Esophagus muscularis mucosa (tissue), 4 donors: ENCODE data around the gene ADGRF4. TPM values are rescaled to one million over a fixed set of nuclear protein-coding genes. Genes with fewer than 3 reads are reported as not detected.

Experiments
- DNase-seq: peaks from one replicate; pipeline ENCODE4 v3.0.0-alpha.2; 2017; ENCODE audit errors: extremely low spot score
- H3K27ac ChIP-seq, 4 donors: fragments of 200-600 bp; sonication (generic); replicated peaks in 1 of 4; 1 replicate in 3 of 4; 2 replicates in 1 of 4; pipeline ENCODE4 v1.5.1; 2016 to 2019; ENCODE audit warnings: mild to moderate bottlenecking in 1 of 4
- H3K27me3 ChIP-seq, 4 donors: fragments of 200-600 bp; sonication (generic); one replicate each; pipeline versions ENCODE4 v1.5.1 to v1.6.0; 2016 to 2019
- H3K36me3 ChIP-seq, 4 donors: fragments of 200-600 bp; sonication (generic); one replicate each; pipeline ENCODE4 v1.5.1; 2016 to 2019
- H3K4me1 ChIP-seq, 4 donors: fragments of 200-600 bp; sonication (generic); one replicate each; pipeline ENCODE4 v1.5.1; 2016 to 2019
- H3K4me3 ChIP-seq, 4 donors: fragments of 200-600 bp; sonication (generic); 1 replicate in 2 of 4; 2 replicates in 2 of 4; pipeline ENCODE4 v1.5.1; 2016 to 2019; ENCODE audit warnings: mild to moderate bottlenecking in 4 of 4, moderate library complexity in 1 of 4
- H3K9me3 ChIP-seq, 4 donors: fragments of 200-600 bp; sonication (generic); 1 replicate in 3 of 4; 2 replicates in 1 of 4; pipeline ENCODE4 v1.5.1; 2016 to 2019
- EP300 ChIP-seq: sonication (generic); formaldehyde crosslinking; IDR thresholded peaks from one replicate; pipeline ENCODE4 v1.6.1; 2017; ENCODE audit warnings: antibody characterized with exemption
- POLR2A ChIP-seq: fragments of 450-650 bp; IDR thresholded peaks from one replicate; pipeline ENCODE4 v1.6.1; 2017; ENCODE audit warnings: antibody characterized with exemption, moderate library complexity, mild to moderate bottlenecking, low read depth
- POLR2AphosphoS5 ChIP-seq, 2 donors: sonication (generic); formaldehyde crosslinking; IDR thresholded peaks; one replicate each; pipeline ENCODE4 v1.6.1; 2017; ENCODE audit warnings: antibody characterized with exemption in 2 of 2
- WGBS: methylation state at CpG from one replicate; pipeline ENCODE4 v1.1.5; 2018; 5-methylcytosine and 5-hydroxymethylcytosine counted together
- intact Hi-C: fragments of 100-400 bp; cut with DNase I; formaldehyde crosslinking; loops from one replicate; pipeline ENCODE4 v1.15.1; 2023
- total RNA-seq, 4 donors: library from RNA; depleted of rRNA; stranded (reverse); fragments of >200 nt; gene quantifications; one replicate each; pipeline versions ENCODE4 v1.1.0 to v1.2.1, GENCODE V29; 2016
- TF ChIP-seq, protein P1 (sequence below), 3 experiments: fragments of 200-600 bp in 2 of 3; fragments of 450-650 bp in 1 of 3; sonication (generic) in 2 of 3; IDR thresholded peaks; one replicate each; pipeline ENCODE4 v1.5.1; 2017 to 2019; ENCODE audit warnings: antibody characterized with exemption in 3 of 3, mild to moderate bottlenecking in 2 of 3, moderate library complexity in 1 of 3

ADGRF4 gene
- total RNA-seq, 4 donors from 2014 or later: 0.17 to 0.52 (median 0.37) TPM

DNA sequence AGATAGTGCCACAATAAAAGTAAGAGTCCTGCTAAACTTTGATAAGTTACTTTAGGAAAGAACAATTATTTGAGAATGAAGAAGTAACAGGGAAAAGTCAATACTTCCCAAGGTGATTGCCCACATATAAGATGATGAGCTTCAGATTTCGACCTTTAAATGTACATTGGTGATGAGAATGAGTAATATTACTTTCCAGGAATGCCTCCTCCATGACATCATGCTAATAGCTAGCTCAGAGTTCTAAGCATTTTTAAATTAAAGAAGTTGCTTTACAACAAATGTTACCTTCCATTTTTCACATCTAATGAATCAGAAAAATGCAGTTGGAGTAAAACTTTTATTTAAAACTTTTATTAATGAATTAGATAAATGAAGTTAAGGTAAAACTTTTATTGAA, 61.0 kb downstream of the ADGRF4 start:
- TF ChIP-seq POLR2A (no peak), POLR2AphosphoS5 (IDR thresholded peaks at IDR 0.05) (no peak), EP300 (no peak)
- TF ChIP-seq, protein P1, sequence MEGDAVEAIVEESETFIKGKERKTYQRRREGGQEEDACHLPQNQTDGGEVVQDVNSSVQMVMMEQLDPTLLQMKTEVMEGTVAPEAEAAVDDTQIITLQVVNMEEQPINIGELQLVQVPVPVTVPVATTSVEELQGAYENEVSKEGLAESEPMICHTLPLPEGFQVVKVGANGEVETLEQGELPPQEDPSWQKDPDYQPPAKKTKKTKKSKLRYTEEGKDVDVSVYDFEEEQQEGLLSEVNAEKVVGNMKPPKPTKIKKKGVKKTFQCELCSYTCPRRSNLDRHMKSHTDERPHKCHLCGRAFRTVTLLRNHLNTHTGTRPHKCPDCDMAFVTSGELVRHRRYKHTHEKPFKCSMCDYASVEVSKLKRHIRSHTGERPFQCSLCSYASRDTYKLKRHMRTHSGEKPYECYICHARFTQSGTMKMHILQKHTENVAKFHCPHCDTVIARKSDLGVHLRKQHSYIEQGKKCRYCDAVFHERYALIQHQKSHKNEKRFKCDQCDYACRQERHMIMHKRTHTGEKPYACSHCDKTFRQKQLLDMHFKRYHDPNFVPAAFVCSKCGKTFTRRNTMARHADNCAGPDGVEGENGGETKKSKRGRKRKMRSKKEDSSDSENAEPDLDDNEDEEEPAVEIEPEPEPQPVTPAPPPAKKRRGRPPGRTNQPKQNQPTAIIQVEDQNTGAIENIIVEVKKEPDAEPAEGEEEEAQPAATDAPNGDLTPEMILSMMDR (IDR thresholded peaks at IDR 0.05): no peak
- 53% methylated on average over 1 of the region's 1 CpG for WGBS

GRCh38 chr6:47762502-47762901, 64.1 kb downstream of the ADGRF4 start:
- Histone ChIP-seq H3K4me1 (no peaks in the 10 kb centered on the region), H3K4me3 (no peak overlapping the region), H3K36me3 (no peaks in the 10 kb centered on the region), H3K27me3 (no peaks in the 10 kb centered on the region), H3K27ac (no peak overlapping the region), H3K9me3 (no peaks in the 10 kb centered on the region)
- TF ChIP-seq EP300 (no peak), POLR2A (no peak)
- TF ChIP-seq, protein P1 (IDR thresholded peaks at IDR 0.05): no peak
- intact Hi-C loops: no loop called here
- no peak for DNase-seq
- 88% methylated on average over 3 of the region's 3 CpGs for WGBS

More for the DNA sequence above, 61.0 kb downstream of the ADGRF4 start:
- Histone ChIP-seq H3K4me3 (no peak overlapping the region), H3K36me3 (no peaks in the 10 kb centered on the region), H3K27me3 (no peaks in the 10 kb centered on the region), H3K27ac (no peak overlapping the region), H3K4me1 (no peaks in the 10 kb centered on the region), H3K9me3 (no peaks in the 10 kb centered on the region)
- intact Hi-C loops: no loop called here
- no peak for DNase-seq

DNA sequence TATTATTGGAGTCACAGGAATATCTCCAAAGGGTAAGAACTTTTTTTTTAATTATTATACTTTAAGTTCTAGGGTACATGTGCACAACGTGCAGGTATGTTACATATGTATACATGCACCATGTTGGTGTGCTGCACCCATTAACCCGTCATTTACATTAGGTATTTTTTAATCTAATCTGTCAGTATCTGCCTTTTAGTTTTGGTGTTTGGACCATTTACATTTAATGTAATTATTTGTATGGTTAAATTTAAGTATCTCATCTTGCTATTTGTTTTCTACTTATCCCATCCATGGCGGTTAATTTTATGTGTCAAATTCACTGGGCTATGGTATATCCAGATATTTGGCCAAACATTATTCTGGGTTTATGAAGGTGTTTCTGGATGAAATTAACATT, 68.1 kb downstream of the ADGRF4 start:
- H3K36me3 ChIP-seq: no peaks in the 10 kb centered on the region
- DNase-seq: no peak
- no peak for TF ChIP-seq POLR2A
- no peak for TF ChIP-seq POLR2AphosphoS5 (IDR thresholded peaks at IDR 0.05)
- TF ChIP-seq EP300: no peak
- TF ChIP-seq, protein P1 (IDR thresholded peaks at IDR 0.05): no peak
- H3K9me3 ChIP-seq: no peaks in the 10 kb centered on the region
- H3K4me3 ChIP-seq: no peak overlapping the region
- H3K27ac ChIP-seq: no peak overlapping the region
- H3K27me3 ChIP-seq: no peaks in the 10 kb centered on the region
- intact Hi-C loops: no loop called here
- 94% methylated on average over 3 of the region's 3 CpGs for WGBS
- H3K4me1 ChIP-seq: no peaks in the 10 kb centered on the region

DNA sequence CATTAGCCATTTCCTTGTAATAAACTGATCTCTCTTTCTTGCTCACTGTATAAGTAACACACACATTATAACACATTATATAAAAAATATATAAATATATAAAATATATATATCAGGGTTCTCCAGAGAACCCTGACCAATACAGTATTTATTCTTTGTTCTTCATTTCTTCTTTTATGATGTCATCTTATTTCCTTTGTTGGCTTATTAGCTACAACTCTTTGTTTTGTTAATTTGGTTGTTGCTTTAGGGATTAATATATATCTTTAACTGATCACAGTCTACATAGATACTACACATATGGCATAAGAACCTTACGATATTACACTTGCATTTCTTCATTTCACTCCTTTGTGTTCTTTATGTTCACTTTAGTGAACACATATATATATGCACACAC, 68.7 kb downstream of the ADGRF4 start:
- no peak for TF ChIP-seq POLR2AphosphoS5 (IDR thresholded peaks at IDR 0.05)
- TF ChIP-seq POLR2A: no peak
- TF ChIP-seq, protein P1 (IDR thresholded peaks at IDR 0.05): no peak
- TF ChIP-seq EP300: no peak
- intact Hi-C loops: no loop called here
- no peaks in the 10 kb centered on the region for H3K27me3 ChIP-seq
- no peaks in the 10 kb centered on the region for H3K4me1 ChIP-seq
- 94% methylated on average over 1 of the region's 1 CpG for WGBS
- no peaks in the 10 kb centered on the region for H3K9me3 ChIP-seq
- H3K4me3 ChIP-seq: no peak overlapping the region
- H3K27ac ChIP-seq: no peak overlapping the region
- no peak for DNase-seq
- no peaks in the 10 kb centered on the region for H3K36me3 ChIP-seq

GRCh38 chr6:47769982-47770381, 71.6 kb downstream of the ADGRF4 start:
- no peak for DNase-seq

More at GRCh38 chr6:47769982-47770381, 71.6 kb downstream of the ADGRF4 start:
- no peaks in the 10 kb centered on the region for H3K9me3 ChIP-seq
- no peak overlapping the region for H3K4me3 ChIP-seq
- intact Hi-C loops: no loop called here
- H3K4me1 ChIP-seq: no peaks in the 10 kb centered on the region
- TF ChIP-seq POLR2AphosphoS5 (IDR thresholded peaks at IDR 0.05) (no peak), POLR2A (no peak), EP300 (no peak)
- TF ChIP-seq, protein P1 (IDR thresholded peaks at IDR 0.05): no peak
- no peaks in the 10 kb centered on the region for H3K27me3 ChIP-seq
- no peaks in the 10 kb centered on the region for H3K36me3 ChIP-seq
- no peak overlapping the region for H3K27ac ChIP-seq
